NCI-H446 (cell line): ENCODE measurements around the gene PRELID3B.
"Not testable (repeated sequence)": the region's sequence is repeated elsewhere in the genome, so short reads cannot be mapped to it uniquely, and the experiment has no call there.

ENCODE experiments used
- DNase-seq, 2 experiments: peaks; one replicate each; lab custom pipeline; 2025; lab: John Stamatoyannopoulos, UW

Gene PRELID3B

GRCh38 chr20:59048681-59049030 lies 6.1 kb upstream of the PRELID3B start:
- DNase-seq: no peak

DNA sequence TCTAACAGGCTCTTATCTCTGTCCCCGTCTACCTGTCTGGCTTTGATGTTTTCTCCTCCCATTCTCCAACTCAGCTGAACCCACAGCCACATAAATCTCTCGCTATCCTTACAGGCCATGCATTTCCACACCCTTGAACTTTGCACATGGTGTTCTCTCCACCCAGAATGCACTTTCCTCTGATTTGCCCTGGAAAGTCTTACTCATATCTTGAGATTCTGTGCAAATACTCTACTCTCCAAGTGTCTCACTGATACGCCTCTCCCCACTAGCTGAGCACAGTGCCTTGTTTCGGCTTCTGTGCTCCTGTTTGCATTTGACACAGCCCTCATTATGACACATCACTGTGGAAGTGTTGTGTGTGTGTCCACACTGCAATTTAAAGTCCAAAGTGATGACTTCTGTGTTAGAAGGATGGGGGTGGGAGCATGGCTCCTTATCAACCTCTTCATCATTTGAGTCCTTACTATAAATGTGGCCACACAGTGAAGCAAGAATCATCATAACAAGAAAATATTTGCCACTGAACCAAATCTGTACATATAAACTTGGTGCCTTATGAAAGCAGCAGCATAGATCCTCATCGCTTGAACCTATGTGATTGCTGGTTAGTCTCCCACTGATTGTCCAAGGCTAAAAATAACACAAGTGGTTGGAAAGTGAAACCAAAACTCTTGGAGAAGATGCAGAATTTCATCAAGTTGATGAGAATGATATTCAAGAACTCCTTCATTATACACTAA lies 5.5 kb upstream of the PRELID3B start:
- no peak for DNase-seq

- no peak for DNase-seq
Observed at GRCh38 chr20:59046862-59047261, 4.3 kb upstream of the PRELID3B start.

DNA sequence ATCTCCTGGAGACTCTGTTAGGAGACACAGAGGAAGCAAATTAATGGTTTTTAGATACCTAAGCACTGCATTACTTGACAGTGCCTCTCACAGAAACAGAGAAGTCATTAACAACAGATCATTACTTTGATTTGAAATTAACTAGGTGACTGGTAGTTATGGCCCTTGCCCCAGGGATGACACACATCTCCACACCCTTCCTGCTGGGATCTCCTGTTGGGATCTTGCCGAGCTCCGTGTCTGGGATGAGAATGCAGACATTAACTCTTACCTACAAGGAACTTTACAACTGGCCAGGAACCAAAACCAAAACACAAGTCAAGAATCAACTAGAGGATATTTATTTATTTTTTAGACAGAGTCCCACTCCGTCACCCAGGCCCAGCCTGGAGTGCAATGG lies 2.2 kb upstream of the PRELID3B start:
- no peak for DNase-seq

GRCh38 chr20:59044295-59044694 lies 1.7 kb upstream of the PRELID3B start:
- DNase-seq: no peak

DNA sequence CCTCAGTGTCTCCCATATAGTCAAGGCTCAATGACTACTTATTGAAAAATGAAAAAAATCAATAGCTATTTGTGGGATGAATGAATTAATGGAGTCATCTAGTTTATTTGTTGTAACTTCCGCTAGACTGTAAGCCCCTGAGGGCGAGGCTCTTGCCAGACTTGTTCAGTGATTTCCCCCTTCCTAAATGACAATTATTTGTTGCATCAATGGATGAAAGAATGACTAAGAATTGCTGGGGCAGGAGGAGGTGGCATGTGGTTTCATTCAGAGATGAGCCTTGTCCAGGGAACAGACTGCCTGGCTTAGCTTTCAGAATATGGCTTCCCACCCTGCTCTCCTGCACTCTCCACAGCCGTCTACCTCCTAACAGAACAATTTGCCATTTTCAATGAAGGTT lies 1.1 kb upstream of the PRELID3B start:
- no peak for DNase-seq

- peak; percentile 80 to 95 for DNase-seq
Observed at GRCh38 chr20:59042796-59043631, 428 bp upstream of the PRELID3B start.

DNA sequence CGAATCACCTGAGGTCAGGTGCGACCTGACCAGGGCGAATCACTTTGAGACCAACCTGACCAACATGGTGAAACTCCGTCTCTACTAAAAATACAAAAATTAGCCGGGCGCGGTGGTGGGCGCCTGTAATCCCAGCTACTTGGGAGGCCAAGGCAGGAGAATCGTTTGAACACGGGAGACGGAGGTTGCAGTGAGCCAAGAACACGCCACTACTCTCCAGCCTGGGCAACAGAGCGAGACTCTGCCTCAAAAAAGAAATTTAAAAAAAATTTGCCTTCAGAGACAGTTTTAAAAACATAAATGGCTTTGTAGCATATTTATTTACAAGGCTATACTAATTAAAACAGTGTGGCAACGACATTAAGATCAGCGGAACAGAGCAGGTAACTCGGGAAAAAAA lies 1.1 kb downstream of the PRELID3B start:
- DNase-seq: not testable (repeated sequence)

DNA sequence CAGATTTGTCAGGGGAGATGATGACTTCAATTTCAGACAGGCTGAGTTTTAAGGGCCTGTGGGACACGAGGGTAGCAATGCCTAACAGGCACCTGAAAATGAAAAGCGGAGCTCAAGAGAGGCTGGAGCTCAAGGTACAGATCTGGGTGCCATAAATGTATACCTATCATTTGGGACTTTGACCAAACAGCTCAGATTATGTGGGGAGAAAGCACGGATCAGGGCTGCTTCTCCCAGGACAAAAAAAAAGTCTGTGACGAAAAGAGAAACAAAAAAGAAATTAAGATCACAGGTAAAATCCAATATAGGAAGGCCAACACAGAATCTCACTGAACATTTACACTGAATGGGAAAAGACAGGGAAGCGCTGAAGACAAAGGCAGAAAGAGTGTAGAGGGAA lies 1.9 kb downstream of the PRELID3B start:
- no peak for DNase-seq

DNA sequence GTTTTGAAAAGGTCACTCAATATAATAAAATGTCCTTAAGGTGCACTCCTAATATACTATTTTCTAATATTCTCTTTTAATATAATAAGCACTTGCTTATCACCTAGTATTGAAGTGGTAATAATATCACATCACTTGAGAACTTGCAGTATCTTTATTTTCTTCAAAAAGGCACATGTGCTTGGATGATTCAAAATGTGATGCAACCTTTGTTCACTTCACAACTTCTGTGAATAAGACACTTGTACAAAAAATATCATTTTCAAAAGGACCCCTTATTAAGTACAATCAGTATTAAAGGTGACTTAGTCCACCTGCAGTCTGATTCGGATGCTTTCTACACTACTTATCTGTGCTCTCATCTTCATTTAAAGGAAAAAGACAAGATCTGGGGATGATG lies 3.4 kb downstream of the PRELID3B start:
- DNase-seq: no peak

- no peak for DNase-seq
Observed at GRCh38 chr20:59037386-59037785, 5.2 kb downstream of the PRELID3B start.

GRCh38 chr20:59035381-59035780 lies 7.2 kb downstream of the PRELID3B start:
- DNase-seq: no peak

DNA sequence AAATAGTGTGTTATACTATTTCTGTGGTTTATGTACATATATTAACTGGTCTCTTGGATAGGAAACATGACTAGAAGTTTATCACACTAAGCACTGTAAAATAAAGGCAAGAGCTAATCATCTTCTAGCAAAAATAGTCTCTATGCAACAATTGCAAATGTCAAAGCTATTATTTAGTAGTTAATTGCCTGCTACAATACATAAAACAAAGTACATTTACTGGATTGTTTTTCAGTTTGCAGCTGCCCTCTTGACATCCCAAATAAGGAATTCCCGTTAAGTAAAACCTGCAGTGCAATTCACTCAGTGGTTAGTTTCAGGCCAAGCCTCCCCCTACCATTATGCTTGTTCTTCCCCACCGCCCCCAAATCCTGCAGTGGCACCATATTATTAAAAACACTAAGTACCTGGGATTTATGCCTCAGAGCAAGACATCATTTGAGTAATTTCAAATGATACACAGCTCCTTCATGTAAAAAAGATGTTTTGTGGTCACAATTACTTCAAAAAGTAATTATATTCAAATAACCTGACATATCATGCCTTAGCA lies 8.9 kb downstream of the PRELID3B start:
- no peak for DNase-seq

DNA sequence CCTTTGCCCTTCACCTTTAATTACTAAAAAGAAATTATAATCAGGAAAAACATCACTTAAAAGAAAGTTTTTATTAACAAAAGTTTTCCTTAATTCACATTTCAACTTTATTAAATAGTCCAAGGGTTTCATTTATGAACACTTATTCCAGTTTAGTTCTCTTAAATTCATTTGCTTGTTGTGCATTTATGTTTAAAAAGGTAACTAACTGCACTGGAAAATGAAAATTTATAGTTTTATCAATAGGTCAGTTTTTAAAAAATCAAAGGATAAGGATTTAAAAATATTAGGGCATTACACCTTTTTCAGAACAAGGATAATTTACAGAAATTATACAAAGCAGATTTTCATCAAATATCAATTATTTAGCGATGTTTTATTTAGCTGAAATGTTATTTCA lies 9.5 kb downstream of the PRELID3B start:
- DNase-seq: no peak

GRCh38 chr20:59032713-59033059 lies 9.9 kb downstream of the PRELID3B start:
- DNase-seq: peak in 1 of 2 experiments; percentile 58

DNA sequence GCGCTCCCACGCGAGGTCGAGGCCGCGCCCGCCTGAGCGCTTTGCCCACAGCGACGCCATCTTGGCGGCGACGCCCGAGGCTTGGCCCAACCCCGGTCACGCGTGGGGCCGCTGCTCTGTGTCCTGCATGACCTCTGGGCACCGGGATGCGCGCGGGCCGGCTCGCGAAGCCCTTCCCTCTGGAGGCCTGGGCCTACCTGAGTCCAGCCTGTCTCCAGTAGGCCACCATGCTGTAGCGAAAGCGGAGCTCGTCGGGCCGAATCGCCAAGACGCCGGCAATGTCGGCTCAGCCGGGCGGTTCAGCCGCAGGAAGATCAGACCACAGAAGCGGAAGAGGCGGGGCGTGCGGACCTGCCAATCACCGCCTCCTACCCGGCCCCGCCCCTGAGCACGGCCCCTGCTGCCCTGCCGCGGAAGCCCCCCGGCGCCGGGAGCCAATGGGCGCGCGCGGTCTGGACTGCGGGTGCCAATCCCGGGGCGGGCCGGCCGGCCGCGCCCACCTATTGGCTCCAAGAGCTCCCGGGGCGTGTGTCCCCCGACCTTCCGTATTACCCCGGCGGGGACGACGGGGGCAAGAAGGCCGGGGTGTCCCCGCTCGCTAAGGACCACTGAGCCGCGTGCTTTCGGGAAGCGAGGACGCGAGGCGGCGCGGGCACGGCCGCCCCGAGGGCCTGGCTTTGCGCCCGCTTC lies 10.4 kb downstream of the PRELID3B start, which contains the start of gene ATP5F1E:
Gene ATP5F1E, minus strand, starts transcription at position 313 of the 690 bp plus-strand sequence. Its CDS starts 84 bp downstream, at position 229.
- DNase-seq: peak; percentile 89 to 96

DNA sequence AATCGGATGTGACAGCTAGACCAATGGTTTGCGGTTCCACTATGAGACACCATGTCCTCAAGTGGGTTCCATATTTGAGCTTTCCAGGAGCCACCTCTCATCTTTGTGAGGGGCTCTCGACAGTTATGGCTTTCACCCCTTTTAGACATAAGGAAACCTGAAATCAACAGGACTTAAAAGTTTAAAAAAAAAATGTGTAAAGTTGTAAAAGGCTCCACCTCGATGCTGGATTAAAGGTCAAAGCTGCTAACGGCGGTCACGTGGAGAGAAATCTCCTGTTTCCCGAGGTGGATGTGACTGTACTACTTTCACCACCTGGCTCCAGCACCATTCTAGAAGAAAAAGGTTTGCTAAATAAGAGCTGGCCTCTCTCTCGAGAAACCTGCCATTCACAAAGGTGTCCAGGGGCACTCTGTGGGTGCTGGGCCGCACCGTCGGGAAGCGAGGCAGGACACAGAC lies 11.0 kb downstream of the PRELID3B start:
- DNase-seq: peak in 1 of 2 experiments; percentile 45

DNA sequence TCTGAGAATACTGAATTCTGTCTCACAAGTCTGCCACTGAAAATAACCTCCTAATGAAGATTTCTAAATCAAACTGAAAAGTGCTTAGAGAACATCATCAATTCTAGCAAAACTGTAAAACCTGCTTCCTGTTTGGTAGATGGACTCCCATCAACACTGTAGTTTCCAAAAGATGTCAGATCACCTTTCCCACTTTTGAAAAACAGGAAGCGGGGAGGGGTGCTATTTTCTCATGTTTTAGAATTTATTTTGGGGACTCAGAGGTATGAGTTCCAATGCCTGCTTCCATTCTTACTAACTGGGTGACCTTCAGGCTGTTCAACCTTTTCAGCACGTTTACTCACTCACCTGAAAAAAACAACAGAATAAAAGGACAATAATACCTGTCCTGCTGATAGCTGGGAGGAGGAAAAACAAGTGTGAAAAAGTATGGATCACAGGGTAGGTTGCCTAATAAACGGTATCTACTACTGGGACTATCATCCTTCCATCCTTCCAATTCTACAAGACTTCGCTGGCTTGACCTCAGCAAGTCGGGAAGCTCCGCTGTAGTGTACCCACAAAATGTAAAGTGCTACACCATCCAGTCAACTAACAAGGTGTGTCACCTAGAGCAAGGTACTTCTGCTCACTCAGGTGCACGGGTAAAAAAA lies 11.5 kb downstream of the PRELID3B start:
- no peak for DNase-seq

GRCh38 chr20:59028812-59029211 lies 13.8 kb downstream of the PRELID3B start:
- no peak for DNase-seq

GRCh38 chr20:59027741-59028320 lies 14.8 kb downstream of the PRELID3B start:
- DNase-seq: no peak
